Liver (tissue), 3 donors: ENCODE results near the gene NDC1.
"Not testable (repeated sequence)": the region's sequence is repeated elsewhere in the genome, so short reads cannot be mapped to it uniquely, and the experiment has no call there.

Experiments
- CTCF ChIP-seq: fragments of 150-350 bp; IDR thresholded peaks from 2 replicates; pipeline ENCODE4 v1.5.1; 2017; ENCODE audit warnings: improper control_type of control experiment, low read depth, low read length; ENCODE audit not compliant: missing input control
- EGR1 ChIP-seq, 2 donors: IDR thresholded peaks; 2 replicates each; pipeline ENCODE4 v1.6.1; 2016 to 2018; ENCODE audit warnings: antibody characterized with exemption in 2 of 2, low read depth in 2 of 2
- FOXA1 ChIP-seq: IDR thresholded peaks from 2 replicates; pipeline ENCODE4 v1.6.1; 2016; ENCODE audit warnings: antibody characterized with exemption
- FOXA2 ChIP-seq: IDR thresholded peaks from 2 replicates; pipeline ENCODE4 v1.6.1; 2016; ENCODE audit warnings: antibody characterized with exemption
- GABPA ChIP-seq, 2 donors: IDR thresholded peaks in 1 of 2; conservative IDR thresholded peaks in 1 of 2; 2 replicates each; pipeline ENCODE4 v1.6.1; 2016; ENCODE audit warnings: antibody characterized with exemption in 2 of 2, mild to moderate bottlenecking in 1 of 2, moderate library complexity in 1 of 2
- JUND ChIP-seq, 2 donors: IDR thresholded peaks; 2 replicates each; pipeline ENCODE4 v1.6.1; 2016; ENCODE audit warnings: antibody characterized with exemption in 2 of 2
- RAD21 ChIP-seq, 2 donors: IDR thresholded peaks; 2 replicates each; pipeline ENCODE4 v1.6.1; 2016; ENCODE audit warnings: antibody characterized with exemption in 2 of 2, mild to moderate bottlenecking in 2 of 2
- SP1 ChIP-seq: IDR thresholded peaks from 2 replicates; pipeline ENCODE4 v1.6.1; 2018; ENCODE audit warnings: antibody characterized with exemption, mild to moderate bottlenecking
- TAF1 ChIP-seq: conservative IDR thresholded peaks from 2 replicates; pipeline ENCODE4 v1.6.1; 2016; ENCODE audit warnings: antibody characterized with exemption, mild to moderate bottlenecking
- YY1 ChIP-seq: IDR thresholded peaks from 2 replicates; pipeline ENCODE4 v1.6.1; 2016; ENCODE audit warnings: antibody characterized with exemption, mild to moderate bottlenecking
- TF ChIP-seq, protein P1 (sequence below): IDR thresholded peaks from 2 replicates; pipeline ENCODE4 v1.6.1; 2016; ENCODE audit warnings: antibody characterized with exemption, mild to moderate bottlenecking
- TF ChIP-seq, protein P2 (sequence below): IDR thresholded peaks from 2 replicates; pipeline ENCODE4 v1.6.1; 2016; ENCODE audit warnings: antibody characterized with exemption
- TF ChIP-seq, protein P3 (sequence below): IDR thresholded peaks from 2 replicates; pipeline ENCODE4 v1.6.1; 2016; ENCODE audit warnings: antibody characterized with exemption
- donor health status: healthy.
- donor health status: healthy.

DNA sequence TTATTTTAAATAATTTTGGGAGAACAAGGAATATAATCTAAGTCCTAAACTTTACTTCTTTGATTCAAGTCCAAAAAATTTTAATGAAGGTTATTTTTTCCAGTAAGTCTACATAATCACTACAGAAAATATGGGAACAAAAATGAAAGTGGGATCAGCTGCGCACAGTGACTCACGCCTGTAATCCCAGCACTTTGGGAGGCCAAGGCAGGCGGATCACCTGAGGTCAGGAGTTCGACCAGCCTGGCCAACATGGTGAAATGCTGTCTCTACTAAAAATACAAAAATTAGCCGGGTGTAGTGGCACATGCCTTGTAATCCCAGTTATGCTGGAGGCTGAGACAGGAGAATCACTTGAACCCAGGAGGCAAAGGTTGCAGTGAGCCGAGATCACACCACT is 45.5 kb upstream of the NDC1 start:
- TF ChIP-seq CTCF; FOXA1; EGR1 (IDR thresholded peaks at IDR 0.05; ENCODE audit: low read depth in 2 of 2); GABPA (IDR thresholded peaks at IDR 0.05 in 1 of 2, conservative IDR thresholded peaks at IDR 0.05 in 1 of 2); TAF1; FOXA2: not testable (repeated sequence)
- peak in 1 of 2 donors; percentile 20 for TF ChIP-seq RAD21 (IDR thresholded peaks at IDR 0.05)
- TF ChIP-seq, protein P1, sequence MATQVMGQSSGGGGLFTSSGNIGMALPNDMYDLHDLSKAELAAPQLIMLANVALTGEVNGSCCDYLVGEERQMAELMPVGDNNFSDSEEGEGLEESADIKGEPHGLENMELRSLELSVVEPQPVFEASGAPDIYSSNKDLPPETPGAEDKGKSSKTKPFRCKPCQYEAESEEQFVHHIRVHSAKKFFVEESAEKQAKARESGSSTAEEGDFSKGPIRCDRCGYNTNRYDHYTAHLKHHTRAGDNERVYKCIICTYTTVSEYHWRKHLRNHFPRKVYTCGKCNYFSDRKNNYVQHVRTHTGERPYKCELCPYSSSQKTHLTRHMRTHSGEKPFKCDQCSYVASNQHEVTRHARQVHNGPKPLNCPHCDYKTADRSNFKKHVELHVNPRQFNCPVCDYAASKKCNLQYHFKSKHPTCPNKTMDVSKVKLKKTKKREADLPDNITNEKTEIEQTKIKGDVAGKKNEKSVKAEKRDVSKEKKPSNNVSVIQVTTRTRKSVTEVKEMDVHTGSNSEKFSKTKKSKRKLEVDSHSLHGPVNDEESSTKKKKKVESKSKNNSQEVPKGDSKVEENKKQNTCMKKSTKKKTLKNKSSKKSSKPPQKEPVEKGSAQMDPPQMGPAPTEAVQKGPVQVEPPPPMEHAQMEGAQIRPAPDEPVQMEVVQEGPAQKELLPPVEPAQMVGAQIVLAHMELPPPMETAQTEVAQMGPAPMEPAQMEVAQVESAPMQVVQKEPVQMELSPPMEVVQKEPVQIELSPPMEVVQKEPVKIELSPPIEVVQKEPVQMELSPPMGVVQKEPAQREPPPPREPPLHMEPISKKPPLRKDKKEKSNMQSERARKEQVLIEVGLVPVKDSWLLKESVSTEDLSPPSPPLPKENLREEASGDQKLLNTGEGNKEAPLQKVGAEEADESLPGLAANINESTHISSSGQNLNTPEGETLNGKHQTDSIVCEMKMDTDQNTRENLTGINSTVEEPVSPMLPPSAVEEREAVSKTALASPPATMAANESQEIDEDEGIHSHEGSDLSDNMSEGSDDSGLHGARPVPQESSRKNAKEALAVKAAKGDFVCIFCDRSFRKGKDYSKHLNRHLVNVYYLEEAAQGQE, result not testable (repeated sequence)
- TF ChIP-seq, protein P2, sequence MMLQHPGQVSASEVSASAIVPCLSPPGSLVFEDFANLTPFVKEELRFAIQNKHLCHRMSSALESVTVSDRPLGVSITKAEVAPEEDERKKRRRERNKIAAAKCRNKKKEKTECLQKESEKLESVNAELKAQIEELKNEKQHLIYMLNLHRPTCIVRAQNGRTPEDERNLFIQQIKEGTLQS, result not testable (repeated sequence)
- TF ChIP-seq, protein P3, sequence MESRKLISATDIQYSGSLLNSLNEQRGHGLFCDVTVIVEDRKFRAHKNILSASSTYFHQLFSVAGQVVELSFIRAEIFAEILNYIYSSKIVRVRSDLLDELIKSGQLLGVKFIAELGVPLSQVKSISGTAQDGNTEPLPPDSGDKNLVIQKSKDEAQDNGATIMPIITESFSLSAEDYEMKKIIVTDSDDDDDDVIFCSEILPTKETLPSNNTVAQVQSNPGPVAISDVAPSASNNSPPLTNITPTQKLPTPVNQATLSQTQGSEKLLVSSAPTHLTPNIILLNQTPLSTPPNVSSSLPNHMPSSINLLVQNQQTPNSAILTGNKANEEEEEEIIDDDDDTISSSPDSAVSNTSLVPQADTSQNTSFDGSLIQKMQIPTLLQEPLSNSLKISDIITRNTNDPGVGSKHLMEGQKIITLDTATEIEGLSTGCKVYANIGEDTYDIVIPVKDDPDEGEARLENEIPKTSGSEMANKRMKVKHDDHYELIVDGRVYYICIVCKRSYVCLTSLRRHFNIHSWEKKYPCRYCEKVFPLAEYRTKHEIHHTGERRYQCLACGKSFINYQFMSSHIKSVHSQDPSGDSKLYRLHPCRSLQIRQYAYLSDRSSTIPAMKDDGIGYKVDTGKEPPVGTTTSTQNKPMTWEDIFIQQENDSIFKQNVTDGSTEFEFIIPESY, result not testable (repeated sequence)
- TF ChIP-seq YY1, result peak; percentile 37
- peak; percentile 37 to 85 for TF ChIP-seq JUND (IDR thresholded peaks at IDR 0.05)
- peak; percentile 14 for TF ChIP-seq SP1
